Ishikawa (cell line): Measurements from ENCODE around the gene MAMLD1.

Source experiments
- CEBPB ChIP-seq: IDR thresholded peaks from 2 replicates; pipeline ENCODE4 v1.6.1; 2012
- CREB1 ChIP-seq: IDR thresholded peaks from 2 replicates; pipeline ENCODE4 v1.6.1; 2012; ENCODE audit warnings: low read depth
- EGR1 ChIP-seq: IDR thresholded peaks from 2 replicates; pipeline ENCODE4 v1.6.1; 2012
- EP300 ChIP-seq: IDR thresholded peaks from 2 replicates; pipeline ENCODE4 v1.6.1; 2012; ENCODE audit warnings: borderline replicate concordance
- FOXM1 ChIP-seq: IDR thresholded peaks from 2 replicates; pipeline ENCODE4 v1.6.1; 2012; ENCODE audit warnings: low read depth, borderline replicate concordance
- MAX ChIP-seq: IDR thresholded peaks from 2 replicates; pipeline ENCODE4 v1.6.1; 2012
- NFIC ChIP-seq: IDR thresholded peaks from 2 replicates; pipeline ENCODE4 v1.6.1; 2012
- RAD21 ChIP-seq: IDR thresholded peaks from 2 replicates; pipeline ENCODE4 v1.6.1; 2012; ENCODE audit warnings: low read depth
- REST ChIP-seq: IDR thresholded peaks from 2 replicates; pipeline ENCODE4 v1.6.1; 2012; ENCODE audit warnings: low read depth, mild to moderate bottlenecking
- TAF1 ChIP-seq: IDR thresholded peaks from 2 replicates; pipeline ENCODE4 v1.6.1; 2012; ENCODE audit warnings: low read depth, mild to moderate bottlenecking
- TCF12 ChIP-seq: IDR thresholded peaks from 2 replicates; pipeline ENCODE4 v1.6.1; 2012; ENCODE audit warnings: low read depth
- TEAD4 ChIP-seq: IDR thresholded peaks from 2 replicates; pipeline ENCODE4 v1.6.1; 2012
- USF1 ChIP-seq: IDR thresholded peaks from 2 replicates; pipeline ENCODE4 v1.6.1; 2012
- YY1 ChIP-seq: IDR thresholded peaks from 2 replicates; pipeline ENCODE4 v1.6.1; 2012; ENCODE audit warnings: low read depth
- ZBTB7A ChIP-seq: IDR thresholded peaks from 2 replicates; pipeline ENCODE4 v1.6.1; 2012; ENCODE audit warnings: low read depth

The MAMLD1 gene

GRCh38 chrX:150548684-150549083 is 185.6 kb downstream of the MAMLD1 start:
- TF ChIP-seq TCF12 (no peak), ZBTB7A (no peak), NFIC (no peak), FOXM1 (no peak), EP300 (no peak), MAX (no peak), YY1 (no peak), USF1 (no peak), CREB1 (no peak), TEAD4 (no peak), CEBPB (no peak), EGR1 (no peak), REST (no peak)

GRCh38 chrX:150551963-150552362 is 188.8 kb downstream of the MAMLD1 start:
- no peak for TF ChIP-seq RAD21
- TF ChIP-seq REST: no peak
- no peak for TF ChIP-seq USF1
- TF ChIP-seq TEAD4: no peak
- TF ChIP-seq TCF12: no peak
- no peak for TF ChIP-seq CREB1
- TF ChIP-seq YY1: no peak
- TF ChIP-seq CEBPB: no peak
- no peak for TF ChIP-seq MAX
- no peak for TF ChIP-seq FOXM1
- no peak for TF ChIP-seq ZBTB7A
- no peak for TF ChIP-seq TAF1
- TF ChIP-seq EGR1: no peak

- TF ChIP-seq EGR1 (no peak), TAF1 (no peak), TEAD4 (no peak), NFIC (no peak), EP300 (no peak)
Observed at GRCh38 chrX:150558424-150558823, 195.3 kb downstream of the MAMLD1 start.
